GM19438 (cell line): ENCODE measurements around the gene PLA2G12B.
"Not testable (repeated sequence)": the region's sequence is repeated elsewhere in the genome, so short reads cannot be mapped to it uniquely, and the experiment has no call there.

ENCODE experiments used
- ATAC-seq: cut with Tn5 transposase; IDR thresholded peaks from one replicate; pipeline ENCODE4 v1.9.1; 2021; ENCODE audit warnings: low read depth; ENCODE audit not compliant: unreplicated experiment

The PLA2G12B gene, protein sequence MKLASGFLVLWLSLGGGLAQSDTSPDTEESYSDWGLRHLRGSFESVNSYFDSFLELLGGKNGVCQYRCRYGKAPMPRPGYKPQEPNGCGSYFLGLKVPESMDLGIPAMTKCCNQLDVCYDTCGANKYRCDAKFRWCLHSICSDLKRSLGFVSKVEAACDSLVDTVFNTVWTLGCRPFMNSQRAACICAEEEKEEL

DNA sequence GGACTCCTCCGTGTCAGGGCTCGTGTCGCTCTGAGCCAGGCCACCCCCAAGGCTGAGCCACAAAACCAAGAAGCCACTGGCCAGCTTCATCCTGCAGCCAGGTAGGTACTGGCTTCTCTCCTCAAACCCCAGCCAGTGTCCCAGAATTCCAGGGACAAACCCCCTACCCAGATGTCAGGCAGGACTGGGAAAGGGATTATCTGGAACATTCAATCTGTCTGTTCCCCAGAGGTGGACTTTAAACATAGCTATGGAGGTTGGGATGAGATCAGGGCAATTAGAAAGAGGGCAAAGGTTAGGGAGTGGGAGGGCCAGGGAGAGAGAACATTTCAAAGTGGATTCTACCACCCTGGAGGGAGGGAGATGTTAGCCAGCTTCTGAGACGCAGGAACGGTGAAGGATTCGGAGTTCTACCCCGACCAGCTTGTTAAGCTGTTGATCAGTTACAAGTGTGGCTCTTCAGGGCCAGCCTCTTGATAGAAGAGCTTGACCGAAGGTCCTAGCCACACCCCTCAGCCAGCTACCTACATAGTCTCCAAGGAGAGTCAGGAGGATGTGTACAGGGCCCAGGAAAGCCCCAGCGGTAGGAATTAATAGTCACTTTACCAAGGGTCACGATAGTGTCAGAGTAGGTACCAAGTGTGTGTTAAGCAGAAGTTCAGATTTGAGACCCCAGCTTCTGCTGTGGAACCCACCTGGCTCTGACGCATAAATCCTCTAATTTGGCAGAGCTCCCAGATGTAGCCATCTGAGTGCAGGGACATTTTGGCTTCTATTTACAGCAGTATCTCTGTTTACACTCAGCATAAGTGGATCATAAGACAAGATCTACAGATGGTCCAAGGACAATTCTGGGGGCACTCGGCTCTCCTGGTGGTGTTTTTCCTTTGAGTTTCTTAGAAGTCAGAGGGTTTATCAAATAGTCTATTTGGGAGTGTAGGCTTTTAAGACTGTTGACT lies at the start of gene PLA2G12B:
Gene PLA2G12B, minus strand, starts transcription at position 211 of the 959 bp plus-strand sequence. Its CDS starts 121 bp downstream, at position 90.
- no peak for ATAC-seq

DNA sequence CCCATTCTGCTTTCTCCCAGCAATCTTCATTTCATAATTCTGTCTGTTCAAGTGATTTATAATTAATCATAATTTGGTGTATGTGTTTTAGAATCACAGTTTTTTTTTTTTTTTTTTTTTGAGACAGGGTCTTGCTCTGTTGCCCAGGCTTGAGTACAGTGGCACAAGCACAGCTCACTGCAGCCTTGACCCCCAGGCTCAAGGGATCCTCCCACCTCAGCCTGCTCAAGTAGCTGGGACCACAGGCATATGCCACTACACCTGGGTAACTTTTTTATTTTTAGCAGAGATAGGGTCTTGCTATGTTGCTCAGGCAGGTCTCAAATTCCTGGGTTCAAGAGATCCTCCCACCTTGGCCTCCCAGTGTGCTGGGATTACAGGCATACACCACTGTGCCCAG lies 49.2 kb upstream of the PLA2G12B start:
- ATAC-seq = no peak

DNA sequence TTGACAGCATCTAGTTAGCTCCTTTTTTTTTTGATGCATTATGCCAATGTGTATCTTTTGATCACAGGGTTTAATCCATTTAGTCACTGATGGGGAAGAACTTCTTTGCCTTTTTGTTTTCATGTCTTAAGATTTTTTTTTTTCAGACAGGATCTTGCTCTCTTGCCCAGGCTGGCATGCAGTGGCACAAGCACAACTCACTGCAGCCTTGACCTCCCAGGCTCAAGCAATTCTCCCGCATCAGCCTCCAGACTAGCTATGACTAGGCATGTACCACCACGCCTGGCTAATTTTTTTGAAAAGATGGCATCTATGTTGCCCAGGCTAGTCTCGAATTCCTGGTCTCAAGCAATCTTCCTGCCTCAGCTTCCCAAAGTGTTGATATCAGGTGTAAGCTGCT lies 46.4 kb upstream of the PLA2G12B start:
- no peak for ATAC-seq

DNA sequence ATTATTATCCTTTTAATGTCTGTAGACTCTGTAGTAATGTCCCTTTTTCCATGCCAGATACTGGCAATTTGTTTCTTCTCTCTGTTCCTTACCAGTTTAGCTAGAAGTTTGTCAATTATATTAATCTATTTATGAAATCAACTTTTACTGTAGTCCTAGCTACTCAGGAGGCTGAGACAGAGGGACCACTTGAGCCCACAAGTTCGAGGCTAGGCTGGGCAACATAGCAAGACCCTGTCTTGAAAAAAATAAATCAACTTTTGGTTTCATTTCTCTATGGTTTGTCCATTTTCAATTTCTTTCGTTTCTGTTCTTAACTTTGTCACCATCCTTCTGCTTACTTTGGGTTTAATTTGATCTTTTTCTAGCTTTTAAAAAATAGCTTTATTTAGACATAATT lies 42.5 kb upstream of the PLA2G12B start:
- no peak for ATAC-seq

DNA sequence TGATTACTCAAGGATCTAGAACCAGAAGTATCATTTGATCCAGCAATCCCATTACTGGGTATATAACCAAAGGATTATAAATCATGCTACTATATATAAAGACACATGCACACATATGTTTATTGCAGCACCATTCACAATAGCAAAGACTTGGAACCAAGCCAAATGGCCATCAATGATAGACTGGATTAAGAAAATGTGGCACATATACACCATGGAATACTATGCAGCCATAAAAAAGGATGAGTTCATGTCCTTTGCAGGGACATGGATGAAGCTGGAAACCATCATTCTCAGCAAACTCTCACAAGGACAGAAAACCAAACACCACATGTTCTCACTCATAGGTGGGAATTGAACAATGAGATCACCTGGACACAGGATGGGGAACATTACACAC lies 40.9 kb upstream of the PLA2G12B start:
- not testable (repeated sequence) for ATAC-seq

DNA sequence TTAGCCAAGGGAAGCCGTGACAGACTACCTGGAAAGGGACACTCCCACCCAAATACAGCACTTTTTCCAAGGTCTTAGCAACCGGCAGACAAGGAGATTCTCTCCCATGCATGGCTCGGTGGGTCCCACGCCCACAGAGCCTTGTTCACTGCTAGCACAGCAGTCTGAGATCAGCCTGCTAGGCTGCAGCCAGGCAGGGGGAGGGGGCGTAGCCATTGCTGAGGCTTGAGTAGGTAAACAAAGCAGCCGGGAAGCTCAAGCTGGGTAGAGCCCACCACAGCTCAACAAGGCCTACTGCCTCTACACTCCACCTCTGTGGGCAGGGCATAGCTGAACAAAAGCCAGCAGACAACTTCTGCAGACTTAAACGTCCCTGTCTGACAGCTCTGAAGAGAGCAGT lies 35.2 kb upstream of the PLA2G12B start:
- ATAC-seq = not testable (repeated sequence)

DNA sequence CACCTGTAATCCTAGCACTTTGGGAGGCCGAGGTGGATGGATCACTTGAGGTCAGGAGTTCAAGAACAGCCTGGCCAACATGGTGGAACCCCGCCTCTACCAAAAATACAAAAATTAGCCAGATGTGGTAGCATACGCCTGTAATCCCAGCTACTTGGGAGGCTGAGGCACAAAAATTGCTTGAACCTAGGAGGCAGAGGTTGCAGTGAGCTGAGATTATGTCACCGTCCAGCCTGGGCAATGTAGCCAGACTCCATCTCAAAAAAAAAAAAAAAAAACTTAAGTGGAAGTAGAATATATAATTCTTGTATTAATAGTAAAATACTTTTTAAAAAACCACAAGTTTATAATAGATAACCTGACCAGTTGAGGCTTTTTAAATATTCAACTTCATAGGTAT lies 30.0 kb upstream of the PLA2G12B start:
- ATAC-seq = not testable (repeated sequence)

DNA sequence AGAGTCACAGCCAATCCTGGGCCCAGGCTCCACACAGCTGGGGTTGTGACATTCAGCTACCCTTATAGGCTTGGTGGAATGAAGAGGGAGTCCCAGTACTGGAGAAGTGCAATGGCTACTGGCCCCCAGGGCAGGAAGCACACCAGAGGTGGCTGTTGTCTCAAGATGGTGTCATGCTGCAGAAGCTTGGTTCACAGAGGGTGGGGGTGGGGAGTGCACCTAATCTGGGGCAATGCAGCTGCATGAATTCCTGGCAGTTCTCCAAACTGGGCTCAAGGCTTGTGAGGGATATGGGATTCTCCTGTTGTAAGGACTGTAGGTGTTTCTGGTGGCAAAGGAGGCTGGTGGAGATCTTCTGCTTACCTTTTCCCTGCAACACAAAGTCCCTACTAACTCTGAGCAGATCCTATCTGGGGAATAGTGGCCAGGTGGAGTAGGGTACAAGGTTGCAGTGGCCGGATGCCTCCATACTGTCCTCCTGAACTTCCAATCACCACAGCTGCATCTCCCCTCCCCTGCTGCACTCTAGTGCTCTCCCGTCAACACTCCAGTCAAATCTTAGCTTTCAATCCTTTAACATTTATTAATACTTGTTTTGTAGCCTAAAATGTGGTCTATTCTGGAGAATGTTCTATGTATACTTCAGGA lies 27.4 kb upstream of the PLA2G12B start:
- ATAC-seq = no peak

DNA sequence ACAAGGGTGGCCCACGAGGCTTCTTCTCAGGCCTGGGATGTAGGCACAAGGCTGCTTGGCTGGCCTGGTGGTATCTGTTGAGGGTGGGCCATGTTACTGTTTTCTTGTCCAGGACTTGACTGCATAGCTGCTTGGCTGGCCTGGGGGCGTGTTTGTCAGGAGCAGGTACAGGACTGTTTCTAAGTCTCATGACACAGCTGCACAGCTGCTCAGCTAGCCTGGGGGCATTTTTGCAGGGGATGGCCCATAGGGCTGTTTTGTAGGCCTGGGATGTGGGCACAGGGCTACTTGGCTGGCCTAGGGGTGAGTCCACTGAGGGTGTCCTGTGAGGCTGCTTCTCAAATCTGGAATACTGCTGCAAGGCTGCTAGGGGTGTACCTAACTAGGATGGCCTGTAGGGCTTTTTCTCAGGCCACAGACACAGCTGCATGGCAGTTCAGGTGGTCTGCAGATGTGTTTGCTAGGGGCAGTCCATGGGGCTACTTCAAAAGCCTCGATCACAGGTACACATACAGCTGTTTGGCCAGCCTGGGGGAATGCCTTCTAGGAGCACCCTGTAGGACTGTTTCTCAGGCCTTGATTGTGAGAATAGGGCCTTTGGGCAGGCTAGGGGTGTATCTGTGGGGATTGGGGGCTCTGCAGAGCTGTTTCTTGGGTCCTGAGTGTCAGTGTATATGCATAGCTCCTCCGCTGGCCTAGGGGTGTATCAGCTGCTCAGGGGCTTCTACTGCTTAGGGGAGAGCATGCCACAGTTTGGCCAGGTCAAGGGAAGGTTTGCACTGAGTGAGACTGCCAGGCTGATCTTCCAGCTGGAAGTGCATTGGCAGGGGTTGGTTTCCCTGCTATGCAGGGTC lies 26.6 kb upstream of the PLA2G12B start:
- no peak for ATAC-seq

DNA sequence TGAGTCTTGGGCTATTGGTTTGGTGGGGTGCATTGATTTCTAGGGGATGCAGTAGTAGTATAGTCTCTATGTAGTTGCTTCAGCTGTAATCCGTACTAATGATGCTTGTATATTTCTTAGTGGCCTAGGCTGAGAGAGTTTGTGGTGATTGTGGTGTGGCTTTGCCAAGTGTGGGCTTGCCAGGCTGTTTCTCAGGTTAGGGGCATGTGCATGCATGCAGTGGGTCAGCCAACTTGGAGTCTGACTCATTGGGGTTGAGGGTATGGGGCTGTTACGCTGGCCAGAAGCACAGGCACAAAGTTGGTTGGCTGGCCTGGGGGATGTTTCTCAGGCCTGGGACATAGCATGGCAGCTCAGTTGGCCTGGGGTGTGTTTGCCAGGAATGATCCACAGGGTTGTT lies 25.7 kb upstream of the PLA2G12B start:
- ATAC-seq = no peak

DNA sequence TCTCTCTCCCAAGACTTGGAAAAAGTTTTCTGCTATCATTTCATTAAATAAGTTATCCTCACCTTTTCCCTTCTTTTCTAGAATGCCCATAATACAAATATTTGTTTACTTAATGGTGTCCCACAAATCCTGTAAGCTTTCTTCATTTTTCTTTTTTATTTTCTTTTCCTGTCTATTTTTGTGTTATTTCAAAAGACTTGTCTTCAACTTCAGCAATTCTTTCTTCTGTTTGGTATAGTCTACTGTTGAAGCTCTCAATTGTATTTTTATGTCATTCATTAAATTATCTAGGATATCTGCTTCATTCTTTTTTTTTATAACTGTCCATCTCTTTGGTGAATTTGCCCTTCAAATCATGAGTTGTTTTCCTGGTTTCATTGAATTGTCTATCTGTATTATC lies 25.1 kb upstream of the PLA2G12B start:
- ATAC-seq = no peak

DNA sequence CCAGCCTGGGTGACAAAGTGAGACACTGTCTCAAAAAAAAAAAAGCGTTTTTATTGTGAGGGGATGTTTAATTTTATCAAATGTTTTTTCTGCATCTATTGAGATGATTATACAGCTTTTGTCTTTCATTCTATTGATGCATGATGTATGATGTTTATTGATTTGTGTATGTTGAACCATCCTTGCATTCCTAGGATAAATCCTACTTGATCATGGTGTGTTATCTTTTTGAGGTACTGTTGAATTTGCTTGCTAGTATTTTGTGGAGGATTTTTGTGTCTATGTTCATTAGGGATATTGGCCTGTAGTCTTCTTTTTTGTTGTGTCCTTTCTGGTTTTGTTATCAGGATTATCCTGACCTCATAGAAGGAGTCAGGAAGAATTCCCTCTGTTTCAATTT lies 22.3 kb upstream of the PLA2G12B start:
- no peak for ATAC-seq

DNA sequence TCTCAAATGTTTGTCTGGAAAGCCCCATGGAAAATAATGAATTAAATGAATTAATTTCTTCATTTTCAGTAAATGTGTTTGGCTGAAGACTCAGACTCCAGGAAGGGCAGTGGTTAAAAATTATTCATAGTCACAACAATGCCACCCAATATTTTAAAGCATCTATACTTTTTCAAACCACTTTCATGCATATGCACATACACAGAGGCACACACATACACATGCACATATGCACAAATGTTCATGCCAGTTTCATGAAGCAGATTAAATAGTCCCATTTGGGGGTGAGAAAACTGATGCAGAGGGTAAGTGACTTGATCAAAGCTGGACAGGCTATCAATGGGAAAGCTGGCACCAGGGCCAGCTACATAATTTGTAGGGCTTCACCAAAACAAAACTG lies 1.4 kb upstream of the PLA2G12B start:
- ATAC-seq = no peak

DNA sequence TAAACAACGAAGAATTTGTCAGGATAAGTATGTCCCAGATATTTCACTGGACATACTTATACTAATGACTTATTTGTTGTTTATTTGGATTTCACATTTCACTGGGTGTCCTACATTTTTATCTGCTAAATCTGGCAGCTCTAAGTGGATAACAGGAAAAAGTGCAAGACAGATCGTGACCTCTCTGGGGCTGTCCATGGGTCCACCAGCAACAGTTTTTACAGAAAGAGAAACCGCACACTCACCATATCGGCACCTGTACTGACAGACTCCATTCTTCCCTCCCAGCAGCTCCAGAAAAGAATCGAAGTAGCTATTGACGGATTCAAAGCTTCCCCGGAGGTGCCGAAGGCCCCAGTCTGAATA lies 393 bp downstream of the PLA2G12B start:
- no peak for ATAC-seq

DNA sequence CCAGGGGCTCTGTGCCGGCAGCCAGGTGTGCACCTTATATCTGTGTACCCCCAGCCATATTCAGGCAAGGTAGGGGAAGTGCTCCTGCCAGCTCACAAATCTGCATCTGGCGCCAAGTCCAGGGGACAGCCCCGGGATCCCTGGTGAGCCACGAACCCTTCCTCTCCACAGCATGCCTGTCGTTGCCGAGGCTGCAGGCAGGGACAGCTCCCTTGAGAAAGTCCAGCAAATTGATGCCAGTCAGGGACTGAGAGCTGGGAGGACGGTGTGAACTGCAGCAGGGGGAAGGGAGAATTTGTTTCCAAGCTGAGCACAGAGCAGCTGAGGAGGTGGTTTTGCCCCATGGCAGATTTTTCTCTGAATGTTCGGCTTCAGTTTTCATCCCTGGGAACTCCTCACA lies 919 bp downstream of the PLA2G12B start:
- ATAC-seq = no peak

DNA sequence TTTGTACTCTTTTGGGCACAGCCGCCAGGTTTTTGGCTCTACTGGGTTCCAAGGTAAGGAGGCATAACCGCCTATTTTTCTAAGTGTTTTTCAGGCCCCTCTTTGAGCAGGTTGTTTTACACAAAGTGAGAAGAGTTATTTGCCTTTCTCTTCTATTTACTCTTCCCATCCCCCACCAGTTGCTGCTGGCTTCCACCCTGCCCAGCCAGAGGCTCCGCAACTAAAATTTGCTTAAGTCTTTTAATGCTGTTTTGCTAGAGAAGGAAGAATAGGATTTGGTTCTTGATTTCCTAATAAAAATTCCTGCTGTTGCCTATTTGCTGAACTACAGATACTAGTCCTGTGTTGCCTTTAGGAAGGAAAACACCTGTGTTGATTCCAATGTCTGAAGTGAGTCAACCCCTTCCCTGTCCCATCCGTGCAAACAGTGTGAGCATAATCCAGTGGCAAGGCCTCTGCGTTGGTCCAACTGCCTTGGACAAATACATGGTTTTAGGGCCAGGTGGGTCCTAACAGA lies 1.9 kb downstream of the PLA2G12B start:
- no peak for ATAC-seq

DNA sequence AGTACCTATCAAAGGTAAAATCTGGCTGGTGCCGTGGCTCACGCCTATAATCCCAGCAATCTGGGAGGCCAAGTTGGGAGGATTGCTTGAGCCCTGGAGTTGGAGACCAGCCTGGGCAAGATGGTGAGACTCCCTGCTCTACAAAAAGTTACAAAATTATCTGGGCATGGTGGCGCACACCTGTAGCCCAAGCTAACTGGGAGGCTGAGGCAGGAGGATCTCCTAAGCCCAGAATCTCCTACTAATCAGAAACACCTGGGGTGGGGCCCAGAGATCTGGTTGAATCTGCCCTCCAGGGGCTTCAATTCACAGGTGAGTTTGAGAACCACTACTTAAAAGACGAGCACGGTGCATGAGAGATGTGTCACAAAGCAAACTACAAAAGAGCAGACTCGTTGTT lies 2.4 kb downstream of the PLA2G12B start:
- ATAC-seq = no peak

DNA sequence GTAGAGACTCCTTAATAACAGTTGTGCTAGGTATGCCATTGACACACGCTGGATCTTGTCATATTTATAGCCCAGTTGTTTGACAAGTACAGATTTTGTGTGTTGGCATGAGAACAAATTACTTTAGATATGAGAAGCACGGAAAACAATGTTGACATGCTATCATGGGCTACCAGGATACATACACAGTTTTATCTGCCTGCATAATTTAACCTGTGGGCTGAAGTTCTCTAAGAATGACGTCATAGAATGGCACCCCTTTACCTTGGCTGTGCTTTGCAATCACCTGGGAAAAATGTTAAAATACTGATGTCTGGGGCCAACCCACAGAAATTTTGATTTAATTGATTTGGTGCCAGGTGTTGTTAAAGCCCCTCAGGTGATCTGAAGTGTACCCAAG lies 2.8 kb downstream of the PLA2G12B start:
- no peak for ATAC-seq

DNA sequence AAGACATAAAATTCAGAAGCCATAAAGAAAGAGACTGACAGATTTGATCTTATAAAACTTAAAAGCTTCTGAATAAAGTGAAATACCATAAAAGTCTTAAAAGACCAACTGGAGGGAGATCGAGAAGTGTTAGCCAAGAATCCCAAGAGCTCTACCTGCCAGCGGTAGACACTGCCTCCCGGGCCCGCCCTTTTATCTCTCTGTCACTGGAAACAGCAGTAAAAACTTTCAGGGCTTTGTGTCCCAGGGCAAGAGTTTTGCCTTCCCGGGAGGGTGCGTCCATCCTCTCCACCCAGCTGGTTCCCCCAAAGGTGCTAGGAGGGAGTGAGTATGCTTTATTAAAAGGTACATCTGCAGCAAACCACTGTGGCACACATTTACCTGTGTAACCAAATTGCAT lies 5.8 kb downstream of the PLA2G12B start:
- no peak for ATAC-seq

DNA sequence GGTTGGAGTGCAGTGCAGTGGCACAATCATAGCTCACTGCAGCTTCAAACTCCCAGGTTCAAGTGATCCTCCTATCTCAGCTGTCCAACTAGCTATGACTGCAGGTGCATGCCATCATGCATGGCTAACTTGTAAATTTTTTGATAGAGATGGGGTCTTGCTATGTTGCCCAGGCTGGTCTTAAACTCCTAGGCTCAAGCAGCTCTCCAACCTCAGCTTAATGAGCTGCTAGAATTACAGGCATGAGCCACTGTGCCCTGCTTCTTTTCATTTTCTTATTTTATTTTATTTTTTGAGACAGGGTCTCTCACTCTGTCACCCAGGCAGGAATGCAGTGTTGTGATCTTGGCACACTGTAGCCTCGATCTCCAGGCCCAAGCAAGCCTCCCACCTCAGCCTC lies 7.6 kb downstream of the PLA2G12B start:
- no peak for ATAC-seq
